Measurements from ENCODE around the gene TUBGCP4.

TUBGCP4 gene

DNA sequence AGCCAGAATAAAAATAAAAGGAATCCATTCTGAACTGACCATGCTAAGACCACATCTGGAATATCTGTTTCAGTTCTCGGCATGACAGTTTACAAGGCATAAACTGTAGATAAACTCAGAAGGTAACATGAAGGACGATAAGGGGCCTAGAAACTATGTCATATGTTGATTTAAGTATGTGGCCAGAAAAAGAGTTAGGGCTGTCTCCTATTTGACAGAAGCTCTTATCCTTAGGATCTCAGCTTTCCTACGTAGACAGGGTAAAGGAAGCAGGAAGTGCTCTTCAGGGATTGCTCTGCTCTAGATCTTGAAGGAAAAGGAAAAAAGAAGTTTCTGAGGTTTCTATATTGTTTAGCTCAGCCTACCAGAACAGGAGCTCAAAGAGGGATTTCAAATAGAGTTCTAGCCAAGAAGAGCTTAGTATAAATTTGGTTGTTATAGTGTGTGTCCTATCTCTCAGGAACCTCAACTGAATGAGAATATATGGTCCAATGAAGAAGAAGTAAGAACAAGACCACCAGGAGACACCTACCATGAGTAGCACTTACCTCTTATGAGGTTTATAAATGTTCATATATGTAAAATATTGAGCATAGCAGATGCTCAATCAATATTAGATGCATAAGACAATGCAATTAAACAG is 62.9 kb downstream of the TUBGCP4 start (continued):
- no peak for TF ChIP-seq HIC1 (tag by site-specific recombination; IDR thresholded peaks at IDR 0.05)
- TF ChIP-seq ZNF350 (tag by site-specific recombination; IDR thresholded peaks at IDR 0.05), result no peak
- TF ChIP-seq ZSCAN30 (tag by site-specific recombination; IDR thresholded peaks at IDR 0.05), result no peak
- TF ChIP-seq ZNF335 (tag by site-specific recombination; conservative IDR thresholded peaks at IDR 0.05), result no peak
- TF ChIP-seq ZNF670 (tag by site-specific recombination; IDR thresholded peaks at IDR 0.05; ENCODE audit: low read depth), result no peak

DNA sequence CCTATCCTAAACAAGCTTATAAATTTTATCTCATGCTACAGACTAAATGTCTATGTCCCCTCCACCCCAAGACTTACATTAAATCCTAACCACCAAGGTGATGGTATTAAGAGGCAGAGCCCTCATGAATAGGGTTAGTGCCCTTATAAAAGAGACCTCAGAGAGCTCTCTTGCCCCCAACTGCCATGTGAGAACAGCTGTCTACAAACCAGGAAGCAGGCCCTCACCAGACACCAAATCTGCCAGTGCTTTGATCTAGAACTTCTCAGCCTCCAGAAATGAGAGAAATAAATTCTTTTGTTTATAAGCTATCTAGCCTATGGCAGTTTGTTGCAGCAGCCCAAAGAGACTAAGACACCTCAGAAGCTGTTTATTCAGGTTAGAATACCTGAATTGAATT is 63.5 kb downstream of the TUBGCP4 start:
- Histone ChIP-seq H3K36me3 (ENCODE audit: control insufficient read depth in 2 of 2, insufficient read depth in 1 of 2, low read length in 2 of 2) (peaks cover 10 to 54% of the 10 kb centered on the region in 2 experiments; a peak in 2 of 3 replicates), H3K4me1 (ENCODE audit: control insufficient read depth, insufficient read depth, low read length) (no peaks in the 10 kb centered on the region), H3K27ac (ENCODE audit: extremely low read depth, low read depth, low read length) (no peak overlapping the region), H3K4me3 (ENCODE audit: low read depth, low read length) (no peak overlapping the region), H3K9me3 (ENCODE audit: control insufficient read depth, insufficient read depth, low read depth, low read length) (no peaks in the 10 kb centered on the region)
- TF ChIP-seq ZSCAN18 (tag by site-specific recombination; IDR thresholded peaks at IDR 0.05), result no peak
- TF ChIP-seq SCRT2 (tag by site-specific recombination; IDR thresholded peaks at IDR 0.05), result no peak
- no peak for TF ChIP-seq ZNF777 (tag by site-specific recombination; IDR thresholded peaks at IDR 0.05; ENCODE audit: borderline replicate concordance)
- no peak for TF ChIP-seq ZNF549 (tag by site-specific recombination; IDR thresholded peaks at IDR 0.05)
- TF ChIP-seq ZNF23 (tag by site-specific recombination; IDR thresholded peaks at IDR 0.05; ENCODE audit: borderline replicate concordance), result no peak
- TF ChIP-seq BCL11A (tag by site-specific recombination; IDR thresholded peaks at IDR 0.05; ENCODE audit: low read depth), result no peak
- no peak for TF ChIP-seq OSR2 (tag by site-specific recombination; IDR thresholded peaks at IDR 0.05)
- TF ChIP-seq ZNF394 (tag by site-specific recombination; IDR thresholded peaks at IDR 0.05; ENCODE audit: borderline replicate concordance), result no peak
- no peak for TF ChIP-seq ZNF16 (tag by site-specific recombination; IDR thresholded peaks at IDR 0.05; ENCODE audit: low read depth)
- no peak for TF ChIP-seq YY1 (tag by site-specific recombination; IDR thresholded peaks at IDR 0.05)
- TF ChIP-seq ZNF645 (tag by site-specific recombination; IDR thresholded peaks at IDR 0.05), result no peak
- TF ChIP-seq, protein P1, sequence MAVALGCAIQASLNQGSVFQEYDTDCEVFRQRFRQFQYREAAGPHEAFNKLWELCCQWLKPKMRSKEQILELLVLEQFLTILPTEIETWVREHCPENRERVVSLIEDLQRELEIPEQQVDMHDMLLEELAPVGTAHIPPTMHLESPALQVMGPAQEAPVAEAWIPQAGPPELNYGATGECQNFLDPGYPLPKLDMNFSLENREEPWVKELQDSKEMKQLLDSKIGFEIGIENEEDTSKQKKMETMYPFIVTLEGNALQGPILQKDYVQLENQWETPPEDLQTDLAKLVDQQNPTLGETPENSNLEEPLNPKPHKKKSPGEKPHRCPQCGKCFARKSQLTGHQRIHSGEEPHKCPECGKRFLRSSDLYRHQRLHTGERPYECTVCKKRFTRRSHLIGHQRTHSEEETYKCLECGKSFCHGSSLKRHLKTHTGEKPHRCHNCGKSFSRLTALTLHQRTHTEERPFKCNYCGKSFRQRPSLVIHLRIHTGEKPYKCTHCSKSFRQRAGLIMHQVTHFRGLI (tag by site-specific recombination; IDR thresholded peaks at IDR 0.05), result no peak
- TF ChIP-seq, protein P2, sequence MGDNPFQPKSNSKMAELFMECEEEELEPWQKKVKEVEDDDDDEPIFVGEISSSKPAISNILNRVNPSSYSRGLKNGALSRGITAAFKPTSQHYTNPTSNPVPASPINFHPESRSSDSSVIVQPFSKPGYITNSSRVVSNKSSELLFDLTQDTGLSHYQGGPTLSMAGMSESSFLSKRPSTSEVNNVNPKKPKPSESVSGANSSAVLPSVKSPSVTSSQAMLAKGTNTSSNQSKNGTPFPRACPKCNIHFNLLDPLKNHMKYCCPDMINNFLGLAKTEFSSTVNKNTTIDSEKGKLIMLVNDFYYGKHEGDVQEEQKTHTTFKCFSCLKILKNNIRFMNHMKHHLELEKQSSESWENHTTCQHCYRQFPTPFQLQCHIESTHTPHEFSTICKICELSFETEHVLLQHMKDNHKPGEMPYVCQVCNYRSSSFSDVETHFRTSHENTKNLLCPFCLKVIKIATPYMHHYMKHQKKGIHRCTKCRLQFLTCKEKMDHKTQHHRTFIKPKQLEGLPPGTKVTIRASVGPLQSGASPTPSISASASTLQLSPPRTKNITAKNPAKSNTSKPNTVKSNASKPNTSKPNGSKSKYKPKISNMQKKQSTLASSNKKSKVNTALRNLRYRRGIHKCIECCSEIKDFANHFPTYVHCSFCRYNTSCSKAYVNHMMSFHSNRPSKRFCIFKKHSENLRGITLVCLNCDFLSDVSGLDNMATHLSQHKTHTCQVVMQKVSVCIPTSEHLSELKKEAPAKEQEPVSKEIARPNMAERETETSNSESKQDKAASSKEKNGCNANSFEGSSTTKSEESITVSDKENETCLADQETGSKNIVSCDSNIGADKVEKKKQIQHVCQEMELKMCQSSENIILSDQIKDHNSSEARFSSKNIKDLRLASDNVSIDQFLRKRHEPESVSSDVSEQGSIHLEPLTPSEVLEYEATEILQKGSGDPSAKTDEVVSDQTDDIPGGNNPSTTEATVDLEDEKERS (tag by site-specific recombination; IDR thresholded peaks at IDR 0.05), result no peak
- no peak for TF ChIP-seq ZFP37 (tag by site-specific recombination; IDR thresholded peaks at IDR 0.05)
- no peak for TF ChIP-seq ZNF324 (tag by site-specific recombination; IDR thresholded peaks at IDR 0.05)
- TF ChIP-seq ZNF558 (tag by site-specific recombination; IDR thresholded peaks at IDR 0.05), result no peak
- no peak for TF ChIP-seq ZNF366 (tag by site-specific recombination; conservative IDR thresholded peaks at IDR 0.05)
- CTCF ChIA-PET, result interaction anchor here (1.2 kb wide), 1 partner anchor 16 kb away, joined by 3 read pairs; no protein-coding TSS in a partner anchor
- POLR2A ChIA-PET, result no interaction called here

Data from HEK293 (cell line).